WTC11 (cell line): ENCODE results near the gene WHAMM. TPM values are rescaled to one million over a fixed set of nuclear protein-coding genes. Genes with fewer than 3 reads are reported as not detected.
"Not testable (repeated sequence)": the region's sequence is repeated elsewhere in the genome, so short reads cannot be mapped to it uniquely, and the experiment has no call there.

ENCODE experiments used
- ATAC-seq: fragments of 200-7000 bp; cut with Tn5 transposase; 2 replicates; pipeline ENCODE4 v1.10.0; 2021; ENCODE audit warnings: mild to moderate bottlenecking, moderate library complexity
- CTCF ChIA-PET: fragments of 300-600 bp; sonication (Branson Sonifier 250); formaldehyde crosslinking; loops from one replicate; lab custom pipeline; 2021; ENCODE audit warnings: antibody characterized with exemption; lab: Charles Lee
- POLR2A ChIA-PET: fragments of 350-600 bp; sonication (Branson Sonifier 250); formaldehyde crosslinking; loops from one replicate; lab custom pipeline; 2021; ENCODE audit warnings: antibody characterized with exemption; lab: Charles Lee
- DNase-seq: peaks from one replicate; pipeline ENCODE4 v3.0.0; 2021; ENCODE audit warnings: low spot score
- H3K27ac Mint-ChIP-seq: 2 replicates; pipeline ENCODE4 v1.8.0; 2021; ENCODE audit warnings: mixed read lengths
- H3K27me3 Mint-ChIP-seq: 2 replicates; pipeline ENCODE4 v1.8.0; 2021; ENCODE audit warnings: low read depth, mild to moderate bottlenecking, moderate library complexity, mixed read lengths
- H3K36me3 Mint-ChIP-seq: 2 replicates; pipeline ENCODE4 v1.8.0; 2021; ENCODE audit warnings: mixed read lengths
- H3K4me1 Mint-ChIP-seq: 2 replicates; pipeline ENCODE4 v1.8.0; 2022; ENCODE audit warnings: mixed read lengths
- H3K4me3 Mint-ChIP-seq: 2 replicates; pipeline ENCODE4 v1.8.0; 2021; ENCODE audit warnings: mild to moderate bottlenecking, moderate library complexity, mixed read lengths
- H3K9me3 Mint-ChIP-seq: 2 replicates; pipeline ENCODE4 v1.8.0; 2021; ENCODE audit warnings: mixed read lengths
- GTF2I ChIP-seq: fragments of 250-450 bp; sonication (Bioruptor Pico); conservative IDR thresholded peaks from 2 replicates; pipeline ENCODE4 v1.4.0; 2021; ENCODE audit warnings: mild to moderate bottlenecking
- KAT7 ChIP-seq: sonication (generic); formaldehyde crosslinking; IDR thresholded peaks from 2 replicates; pipeline ENCODE4 v1.8.1; 2023; ENCODE audit warnings: missing genetic modification reagents, mild to moderate bottlenecking, borderline replicate concordance
- NR1H2 ChIP-seq: sonication (generic); formaldehyde crosslinking; IDR thresholded peaks from 2 replicates; pipeline ENCODE4 v1.9.0; 2021; ENCODE audit warnings: mild to moderate bottlenecking, moderate library complexity, missing genetic modification reagents
- NR3C1 ChIP-seq: sonication (generic); formaldehyde crosslinking; conservative IDR thresholded peaks from 2 replicates; pipeline ENCODE4 v1.8.1; 2023; ENCODE audit warnings: low read depth, mild to moderate bottlenecking, missing genetic modification reagents
- OVOL2 ChIP-seq: fragments of 250-450 bp; sonication (Bioruptor Pico); IDR thresholded peaks from 2 replicates; pipeline ENCODE4 v1.9.0; 2021; ENCODE audit warnings: mild to moderate bottlenecking, borderline replicate concordance
- RELA ChIP-seq: sonication (generic); formaldehyde crosslinking; IDR thresholded peaks from 2 replicates; pipeline ENCODE4 v1.8.1; 2022; ENCODE audit warnings: missing genetic modification reagents, mild to moderate bottlenecking, borderline replicate concordance
- SP1 ChIP-seq: sonication (generic); formaldehyde crosslinking; conservative IDR thresholded peaks from 2 replicates; pipeline ENCODE4 v1.8.1; 2022; ENCODE audit warnings: missing genetic modification reagents
- ZBTB21 ChIP-seq: sonication (generic); formaldehyde crosslinking; IDR thresholded peaks from 2 replicates; pipeline ENCODE4 v1.8.1; 2023; ENCODE audit warnings: mild to moderate bottlenecking, missing genetic modification reagents, borderline replicate concordance
- ZNF121 ChIP-seq: sonication (generic); formaldehyde crosslinking; IDR thresholded peaks from 2 replicates; pipeline ENCODE4 v1.8.0; 2023; ENCODE audit warnings: missing genetic modification reagents
- ZNF232 ChIP-seq: sonication (generic); formaldehyde crosslinking; IDR thresholded peaks from 2 replicates; pipeline ENCODE4 v1.8.0; 2022; ENCODE audit warnings: mild to moderate bottlenecking, missing genetic modification reagents
- ZNF317 ChIP-seq: sonication (generic); formaldehyde crosslinking; IDR thresholded peaks from 2 replicates; pipeline ENCODE4 v1.8.1; 2023; ENCODE audit warnings: low read depth, mild to moderate bottlenecking, moderate library complexity, missing genetic modification reagents, borderline replicate concordance
- ZNF396 ChIP-seq: fragments of 250-450 bp; sonication (Bioruptor Pico); IDR thresholded peaks from 2 replicates; pipeline ENCODE4 v1.8.0; 2021; ENCODE audit warnings: mild to moderate bottlenecking, moderate library complexity, borderline replicate concordance
- ZNF423 ChIP-seq: fragments of 250-450 bp; sonication (Bioruptor Pico); IDR thresholded peaks from 2 replicates; pipeline ENCODE4 v2.1.2; 2022; ENCODE audit warnings: mild to moderate bottlenecking, moderate library complexity
- total RNA-seq: library from RNA; stranded (reverse); gene quantifications from 3 replicates; pipeline ENCODE4 v1.2.3, GENCODE V29; 2021
- TF ChIP-seq, protein P1 (sequence below): fragments of 250-450 bp; sonication (Bioruptor Pico); IDR thresholded peaks from 2 replicates; pipeline ENCODE4 v1.9.0; 2021; ENCODE audit warnings: mild to moderate bottlenecking
- TF ChIP-seq, protein P2 (sequence below): fragments of 250-450 bp; sonication (Bioruptor Pico); IDR thresholded peaks from 2 replicates; pipeline ENCODE4 v1.9.0; 2021; ENCODE audit warnings: mild to moderate bottlenecking, borderline replicate concordance
- TF ChIP-seq, protein P3 (sequence below): fragments of 250-450 bp; sonication (Bioruptor Pico); IDR thresholded peaks from 2 replicates; pipeline ENCODE4 v1.9.0; 2021; ENCODE audit warnings: mild to moderate bottlenecking
- TF ChIP-seq, protein P4 (sequence below): fragments of 200-600 bp; IDR thresholded peaks from 2 replicates; pipeline ENCODE4 v1.8.0; 2022; ENCODE audit warnings: antibody characterized with exemption
- TF ChIP-seq, protein P5 (sequence below): sonication (generic); formaldehyde crosslinking; IDR thresholded peaks from 2 replicates; pipeline ENCODE4 v1.8.0; 2023; ENCODE audit warnings: missing genetic modification reagents
- TF ChIP-seq, protein P6 (sequence below): sonication (generic); formaldehyde crosslinking; IDR thresholded peaks from 2 replicates; pipeline ENCODE4 v1.8.1; 2023; ENCODE audit warnings: mild to moderate bottlenecking, missing genetic modification reagents

Gene WHAMM
- total RNA-seq, 1 experiment from 2014 or later: 3.2 TPM

DNA sequence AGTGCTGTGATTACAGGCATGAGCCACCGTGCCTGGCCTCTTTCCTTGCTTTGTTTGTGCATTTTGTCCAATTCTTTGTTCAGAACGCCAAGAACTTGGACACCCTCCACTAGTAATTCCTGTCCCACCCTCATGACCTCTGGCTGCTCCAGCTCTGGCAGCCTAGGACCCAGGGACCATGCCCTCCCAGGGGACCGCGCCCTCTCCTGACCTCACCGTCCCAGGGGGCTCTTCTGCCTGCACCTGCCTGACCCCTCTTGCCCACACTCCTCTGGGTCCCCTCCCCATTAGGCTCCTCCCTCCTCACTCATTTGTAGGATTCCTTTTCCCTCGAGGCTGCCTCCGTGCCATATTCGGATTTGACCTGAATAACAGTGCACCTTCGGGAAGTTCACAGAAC, 44.7 kb upstream of the WHAMM start:
- Mint-ChIP-seq H3K27ac (peak overlapping the region; percentile 17; the same call in 1 of the 2 replicates), H3K4me1 (peaks cover 13% of the 10 kb centered on the region), H3K4me3 (no peak overlapping the region), H3K9me3 (peaks cover 5% of the 10 kb centered on the region; the same call in 1 of the 2 replicates), H3K27me3 (no peaks in the 10 kb centered on the region), H3K36me3 (no peaks in the 10 kb centered on the region)
- TF ChIP-seq ZNF121: no peak
- no peak for TF ChIP-seq RELA (CRISPR knock-in tag)
- TF ChIP-seq ZBTB21: no peak
- no peak for TF ChIP-seq ZNF232 (CRISPR knock-in tag)
- TF ChIP-seq SP1 (CRISPR knock-in tag): no peak
- TF ChIP-seq NR3C1 (CRISPR knock-in tag): no peak
- TF ChIP-seq NR1H2 (CRISPR knock-in tag): no peak
- TF ChIP-seq ZNF396: no peak
- TF ChIP-seq, protein P1, sequence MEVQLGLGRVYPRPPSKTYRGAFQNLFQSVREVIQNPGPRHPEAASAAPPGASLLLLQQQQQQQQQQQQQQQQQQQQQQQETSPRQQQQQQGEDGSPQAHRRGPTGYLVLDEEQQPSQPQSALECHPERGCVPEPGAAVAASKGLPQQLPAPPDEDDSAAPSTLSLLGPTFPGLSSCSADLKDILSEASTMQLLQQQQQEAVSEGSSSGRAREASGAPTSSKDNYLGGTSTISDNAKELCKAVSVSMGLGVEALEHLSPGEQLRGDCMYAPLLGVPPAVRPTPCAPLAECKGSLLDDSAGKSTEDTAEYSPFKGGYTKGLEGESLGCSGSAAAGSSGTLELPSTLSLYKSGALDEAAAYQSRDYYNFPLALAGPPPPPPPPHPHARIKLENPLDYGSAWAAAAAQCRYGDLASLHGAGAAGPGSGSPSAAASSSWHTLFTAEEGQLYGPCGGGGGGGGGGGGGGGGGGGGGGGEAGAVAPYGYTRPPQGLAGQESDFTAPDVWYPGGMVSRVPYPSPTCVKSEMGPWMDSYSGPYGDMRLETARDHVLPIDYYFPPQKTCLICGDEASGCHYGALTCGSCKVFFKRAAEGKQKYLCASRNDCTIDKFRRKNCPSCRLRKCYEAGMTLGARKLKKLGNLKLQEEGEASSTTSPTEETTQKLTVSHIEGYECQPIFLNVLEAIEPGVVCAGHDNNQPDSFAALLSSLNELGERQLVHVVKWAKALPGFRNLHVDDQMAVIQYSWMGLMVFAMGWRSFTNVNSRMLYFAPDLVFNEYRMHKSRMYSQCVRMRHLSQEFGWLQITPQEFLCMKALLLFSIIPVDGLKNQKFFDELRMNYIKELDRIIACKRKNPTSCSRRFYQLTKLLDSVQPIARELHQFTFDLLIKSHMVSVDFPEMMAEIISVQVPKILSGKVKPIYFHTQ (CRISPR knock-in tag): no peak
- TF ChIP-seq ZNF423: no peak
- TF ChIP-seq GTF2I (CRISPR knock-in tag): no peak
- TF ChIP-seq, protein P2, sequence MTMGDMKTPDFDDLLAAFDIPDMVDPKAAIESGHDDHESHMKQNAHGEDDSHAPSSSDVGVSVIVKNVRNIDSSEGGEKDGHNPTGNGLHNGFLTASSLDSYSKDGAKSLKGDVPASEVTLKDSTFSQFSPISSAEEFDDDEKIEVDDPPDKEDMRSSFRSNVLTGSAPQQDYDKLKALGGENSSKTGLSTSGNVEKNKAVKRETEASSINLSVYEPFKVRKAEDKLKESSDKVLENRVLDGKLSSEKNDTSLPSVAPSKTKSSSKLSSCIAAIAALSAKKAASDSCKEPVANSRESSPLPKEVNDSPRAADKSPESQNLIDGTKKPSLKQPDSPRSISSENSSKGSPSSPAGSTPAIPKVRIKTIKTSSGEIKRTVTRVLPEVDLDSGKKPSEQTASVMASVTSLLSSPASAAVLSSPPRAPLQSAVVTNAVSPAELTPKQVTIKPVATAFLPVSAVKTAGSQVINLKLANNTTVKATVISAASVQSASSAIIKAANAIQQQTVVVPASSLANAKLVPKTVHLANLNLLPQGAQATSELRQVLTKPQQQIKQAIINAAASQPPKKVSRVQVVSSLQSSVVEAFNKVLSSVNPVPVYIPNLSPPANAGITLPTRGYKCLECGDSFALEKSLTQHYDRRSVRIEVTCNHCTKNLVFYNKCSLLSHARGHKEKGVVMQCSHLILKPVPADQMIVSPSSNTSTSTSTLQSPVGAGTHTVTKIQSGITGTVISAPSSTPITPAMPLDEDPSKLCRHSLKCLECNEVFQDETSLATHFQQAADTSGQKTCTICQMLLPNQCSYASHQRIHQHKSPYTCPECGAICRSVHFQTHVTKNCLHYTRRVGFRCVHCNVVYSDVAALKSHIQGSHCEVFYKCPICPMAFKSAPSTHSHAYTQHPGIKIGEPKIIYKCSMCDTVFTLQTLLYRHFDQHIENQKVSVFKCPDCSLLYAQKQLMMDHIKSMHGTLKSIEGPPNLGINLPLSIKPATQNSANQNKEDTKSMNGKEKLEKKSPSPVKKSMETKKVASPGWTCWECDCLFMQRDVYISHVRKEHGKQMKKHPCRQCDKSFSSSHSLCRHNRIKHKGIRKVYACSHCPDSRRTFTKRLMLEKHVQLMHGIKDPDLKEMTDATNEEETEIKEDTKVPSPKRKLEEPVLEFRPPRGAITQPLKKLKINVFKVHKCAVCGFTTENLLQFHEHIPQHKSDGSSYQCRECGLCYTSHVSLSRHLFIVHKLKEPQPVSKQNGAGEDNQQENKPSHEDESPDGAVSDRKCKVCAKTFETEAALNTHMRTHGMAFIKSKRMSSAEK (CRISPR knock-in tag): no peak
- TF ChIP-seq ZNF317 (CRISPR knock-in tag): no peak
- TF ChIP-seq OVOL2 (CRISPR knock-in tag): no peak
- TF ChIP-seq, protein P3, sequence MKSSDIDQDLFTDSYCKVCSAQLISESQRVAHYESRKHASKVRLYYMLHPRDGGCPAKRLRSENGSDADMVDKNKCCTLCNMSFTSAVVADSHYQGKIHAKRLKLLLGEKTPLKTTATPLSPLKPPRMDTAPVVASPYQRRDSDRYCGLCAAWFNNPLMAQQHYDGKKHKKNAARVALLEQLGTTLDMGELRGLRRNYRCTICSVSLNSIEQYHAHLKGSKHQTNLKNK (CRISPR knock-in tag): no peak
- TF ChIP-seq, protein P4, sequence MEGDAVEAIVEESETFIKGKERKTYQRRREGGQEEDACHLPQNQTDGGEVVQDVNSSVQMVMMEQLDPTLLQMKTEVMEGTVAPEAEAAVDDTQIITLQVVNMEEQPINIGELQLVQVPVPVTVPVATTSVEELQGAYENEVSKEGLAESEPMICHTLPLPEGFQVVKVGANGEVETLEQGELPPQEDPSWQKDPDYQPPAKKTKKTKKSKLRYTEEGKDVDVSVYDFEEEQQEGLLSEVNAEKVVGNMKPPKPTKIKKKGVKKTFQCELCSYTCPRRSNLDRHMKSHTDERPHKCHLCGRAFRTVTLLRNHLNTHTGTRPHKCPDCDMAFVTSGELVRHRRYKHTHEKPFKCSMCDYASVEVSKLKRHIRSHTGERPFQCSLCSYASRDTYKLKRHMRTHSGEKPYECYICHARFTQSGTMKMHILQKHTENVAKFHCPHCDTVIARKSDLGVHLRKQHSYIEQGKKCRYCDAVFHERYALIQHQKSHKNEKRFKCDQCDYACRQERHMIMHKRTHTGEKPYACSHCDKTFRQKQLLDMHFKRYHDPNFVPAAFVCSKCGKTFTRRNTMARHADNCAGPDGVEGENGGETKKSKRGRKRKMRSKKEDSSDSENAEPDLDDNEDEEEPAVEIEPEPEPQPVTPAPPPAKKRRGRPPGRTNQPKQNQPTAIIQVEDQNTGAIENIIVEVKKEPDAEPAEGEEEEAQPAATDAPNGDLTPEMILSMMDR: no peak
- TF ChIP-seq, protein P5, sequence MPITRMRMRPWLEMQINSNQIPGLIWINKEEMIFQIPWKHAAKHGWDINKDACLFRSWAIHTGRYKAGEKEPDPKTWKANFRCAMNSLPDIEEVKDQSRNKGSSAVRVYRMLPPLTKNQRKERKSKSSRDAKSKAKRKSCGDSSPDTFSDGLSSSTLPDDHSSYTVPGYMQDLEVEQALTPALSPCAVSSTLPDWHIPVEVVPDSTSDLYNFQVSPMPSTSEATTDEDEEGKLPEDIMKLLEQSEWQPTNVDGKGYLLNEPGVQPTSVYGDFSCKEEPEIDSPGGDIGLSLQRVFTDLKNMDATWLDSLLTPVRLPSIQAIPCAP: no peak
- TF ChIP-seq, protein P6, sequence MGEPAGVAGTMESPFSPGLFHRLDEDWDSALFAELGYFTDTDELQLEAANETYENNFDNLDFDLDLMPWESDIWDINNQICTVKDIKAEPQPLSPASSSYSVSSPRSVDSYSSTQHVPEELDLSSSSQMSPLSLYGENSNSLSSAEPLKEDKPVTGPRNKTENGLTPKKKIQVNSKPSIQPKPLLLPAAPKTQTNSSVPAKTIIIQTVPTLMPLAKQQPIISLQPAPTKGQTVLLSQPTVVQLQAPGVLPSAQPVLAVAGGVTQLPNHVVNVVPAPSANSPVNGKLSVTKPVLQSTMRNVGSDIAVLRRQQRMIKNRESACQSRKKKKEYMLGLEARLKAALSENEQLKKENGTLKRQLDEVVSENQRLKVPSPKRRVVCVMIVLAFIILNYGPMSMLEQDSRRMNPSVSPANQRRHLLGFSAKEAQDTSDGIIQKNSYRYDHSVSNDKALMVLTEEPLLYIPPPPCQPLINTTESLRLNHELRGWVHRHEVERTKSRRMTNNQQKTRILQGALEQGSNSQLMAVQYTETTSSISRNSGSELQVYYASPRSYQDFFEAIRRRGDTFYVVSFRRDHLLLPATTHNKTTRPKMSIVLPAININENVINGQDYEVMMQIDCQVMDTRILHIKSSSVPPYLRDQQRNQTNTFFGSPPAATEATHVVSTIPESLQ: no peak
- TF ChIP-seq KAT7 (CRISPR knock-in tag): no peak
- no peak for DNase-seq
- ChIA-PET POLR2A (no interaction called here), CTCF (interaction anchor here (0.9 to 1.4 kb wide), 4 partner anchors 15 to 246 kb away, joined by 3 read pairs; no protein-coding TSS in a partner anchor)
- ATAC-seq: no peak

DNA sequence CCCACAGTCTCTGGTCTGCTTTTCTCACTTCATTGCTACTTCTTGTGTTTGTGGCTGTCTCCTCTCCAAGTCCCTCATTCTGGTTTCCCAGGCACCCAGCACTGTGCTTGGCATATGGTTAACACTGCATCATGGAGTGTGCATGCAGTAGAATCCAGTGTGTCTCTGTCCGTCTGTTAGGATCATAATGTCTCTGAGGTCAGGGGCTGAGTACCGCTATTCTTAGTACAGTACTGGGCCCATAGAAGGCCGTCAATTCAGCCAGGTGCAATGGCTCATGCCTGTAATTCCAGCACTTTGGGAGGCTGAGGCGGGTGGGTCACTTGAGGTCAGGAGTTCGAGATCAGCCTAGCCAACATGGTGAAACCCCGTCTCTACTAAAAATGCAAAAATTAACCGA, 43.2 kb upstream of the WHAMM start:
- H3K9me3 Mint-ChIP-seq, DNase-seq, CTCF ChIA-PET, ATAC-seq, H3K27me3 Mint-ChIP-seq, H3K36me3 Mint-ChIP-seq, H3K4me3 Mint-ChIP-seq, H3K27ac Mint-ChIP-seq: not testable (repeated sequence)
- POLR2A ChIA-PET: interaction anchor here (1.2 kb wide), 1 partner anchor 9 kb away, joined by 3 read pairs; no protein-coding TSS in a partner anchor
- peaks cover 13% of the 10 kb centered on the region for H3K4me1 Mint-ChIP-seq
